WTC11 (cell line): Measurements from ENCODE around the gene CHST13. TPM values are rescaled to one million over a fixed set of nuclear protein-coding genes. Genes with fewer than 3 reads are reported as not detected.

Experiments used
- ATAC-seq: fragments of 200-7000 bp; cut with Tn5 transposase; 2 replicates; pipeline ENCODE4 v1.10.0; 2021; ENCODE audit warnings: mild to moderate bottlenecking, moderate library complexity
- Bru-seq: library from RNA; stranded (reverse); fragments of 400-500 nt; gene quantifications from one replicate; lab custom pipeline; 2021; lab: Mats Ljungman, UMichigan
- CTCF ChIA-PET: fragments of 300-600 bp; sonication (Branson Sonifier 250); formaldehyde crosslinking; loops from one replicate; lab custom pipeline; 2021; ENCODE audit warnings: antibody characterized with exemption; lab: Charles Lee
- POLR2A ChIA-PET: fragments of 350-600 bp; sonication (Branson Sonifier 250); formaldehyde crosslinking; loops from one replicate; lab custom pipeline; 2021; ENCODE audit warnings: antibody characterized with exemption; lab: Charles Lee
- DNase-seq: peaks from one replicate; pipeline ENCODE4 v3.0.0; 2021; ENCODE audit warnings: low spot score
- H3K27ac Mint-ChIP-seq: 2 replicates; pipeline ENCODE4 v1.8.0; 2021; ENCODE audit warnings: mixed read lengths
- H3K27me3 Mint-ChIP-seq: 2 replicates; pipeline ENCODE4 v1.8.0; 2021; ENCODE audit warnings: low read depth, mild to moderate bottlenecking, moderate library complexity, mixed read lengths
- H3K36me3 Mint-ChIP-seq: 2 replicates; pipeline ENCODE4 v1.8.0; 2021; ENCODE audit warnings: mixed read lengths
- H3K4me1 Mint-ChIP-seq: 2 replicates; pipeline ENCODE4 v1.8.0; 2022; ENCODE audit warnings: mixed read lengths
- H3K4me3 Mint-ChIP-seq: 2 replicates; pipeline ENCODE4 v1.8.0; 2021; ENCODE audit warnings: mild to moderate bottlenecking, moderate library complexity, mixed read lengths
- H3K9me3 Mint-ChIP-seq: 2 replicates; pipeline ENCODE4 v1.8.0; 2021; ENCODE audit warnings: mixed read lengths
- CBFB ChIP-seq: sonication (generic); formaldehyde crosslinking; IDR thresholded peaks from 2 replicates; pipeline ENCODE4 v1.8.1; 2022; ENCODE audit warnings: mild to moderate bottlenecking, low read depth, missing genetic modification reagents
- EMX1 ChIP-seq: fragments of 250-450 bp; sonication (Bioruptor Pico); IDR thresholded peaks from 2 replicates; pipeline ENCODE4 v1.8.0; 2021; ENCODE audit warnings: mild to moderate bottlenecking
- FOXP1 ChIP-seq: sonication (generic); formaldehyde crosslinking; IDR thresholded peaks from 2 replicates; pipeline ENCODE4 v1.8.0; 2022; ENCODE audit warnings: missing genetic modification reagents, mild to moderate bottlenecking, moderate library complexity, borderline replicate concordance
- GRHL2 ChIP-seq: fragments of 250-450 bp; sonication (Bioruptor Pico); IDR thresholded peaks from 2 replicates; pipeline ENCODE4 v1.8.0; 2022; ENCODE audit warnings: mild to moderate bottlenecking, moderate library complexity; ENCODE audit not compliant: insufficient replicate concordance, severe bottlenecking
- GTF2I ChIP-seq: fragments of 250-450 bp; sonication (Bioruptor Pico); conservative IDR thresholded peaks from 2 replicates; pipeline ENCODE4 v1.4.0; 2021; ENCODE audit warnings: mild to moderate bottlenecking
- SMAD4 ChIP-seq: sonication (generic); formaldehyde crosslinking; IDR thresholded peaks from 2 replicates; pipeline ENCODE4 v1.8.0; 2022; ENCODE audit warnings: mild to moderate bottlenecking, missing genetic modification reagents
- SOX15 ChIP-seq: fragments of 250-450 bp; sonication (Bioruptor Pico); IDR thresholded peaks from 2 replicates; pipeline ENCODE4 v1.9.0; 2021; ENCODE audit warnings: mild to moderate bottlenecking
- STAT6 ChIP-seq: sonication (generic); formaldehyde crosslinking; conservative IDR thresholded peaks from 2 replicates; pipeline ENCODE4 v1.8.1; 2023; ENCODE audit warnings: mild to moderate bottlenecking, low read depth, missing genetic modification reagents, moderate library complexity
- TEAD1 ChIP-seq: sonication (generic); formaldehyde crosslinking; IDR thresholded peaks from 2 replicates; pipeline ENCODE4 v1.8.0; 2022; ENCODE audit warnings: mild to moderate bottlenecking, missing genetic modification reagents
- TEAD4 ChIP-seq: sonication (generic); formaldehyde crosslinking; IDR thresholded peaks from 2 replicates; pipeline ENCODE4 v1.8.0; 2022; ENCODE audit warnings: mild to moderate bottlenecking, missing genetic modification reagents
- ZBTB21 ChIP-seq: sonication (generic); formaldehyde crosslinking; IDR thresholded peaks from 2 replicates; pipeline ENCODE4 v1.8.1; 2023; ENCODE audit warnings: mild to moderate bottlenecking, missing genetic modification reagents, borderline replicate concordance
- ZNF532 ChIP-seq: fragments of 250-450 bp; sonication (Bioruptor Pico); IDR thresholded peaks from 2 replicates; pipeline ENCODE4 v1.9.0; 2021; ENCODE audit warnings: mild to moderate bottlenecking, borderline replicate concordance
- long read RNA-seq, 3 experiments: library from RNA in 1 of 3; library from capped mRNA in 1 of 3; library from polyadenylated mRNA in 1 of 3; unstranded in 2 of 3; stranded (forward) in 1 of 3; transcript quantifications; one replicate each; pipeline ENCODE4 v2.0.0, GENCODE V29; 2021
- total RNA-seq: library from RNA; stranded (reverse); gene quantifications from 3 replicates; pipeline ENCODE4 v1.2.3, GENCODE V29; 2021
- TF ChIP-seq, protein P1 (sequence below): fragments of 250-450 bp; sonication (Bioruptor Pico); IDR thresholded peaks from 2 replicates; pipeline ENCODE4 v2.1.2; 2022; ENCODE audit warnings: mild to moderate bottlenecking, moderate library complexity
- TF ChIP-seq, protein P2 (sequence below): sonication (generic); formaldehyde crosslinking; IDR thresholded peaks from 2 replicates; pipeline ENCODE4 v1.8.1; 2022; ENCODE audit warnings: missing genetic modification reagents, borderline replicate concordance
- TF ChIP-seq, protein P3 (sequence below): sonication (generic); formaldehyde crosslinking; IDR thresholded peaks from 2 replicates; pipeline ENCODE4 v1.8.0; 2022; ENCODE audit warnings: mild to moderate bottlenecking, missing genetic modification reagents
- TF ChIP-seq, protein P4 (sequence below): sonication (generic); formaldehyde crosslinking; IDR thresholded peaks from 2 replicates; pipeline ENCODE4 v1.8.1; 2022; ENCODE audit warnings: low read depth, mild to moderate bottlenecking, moderate library complexity, missing genetic modification reagents, borderline replicate concordance
- TF ChIP-seq, protein P5 (sequence below): fragments of 250-450 bp; sonication (Bioruptor Pico); IDR thresholded peaks from 2 replicates; pipeline ENCODE4 v1.8.0; 2021; ENCODE audit warnings: mild to moderate bottlenecking
- TF ChIP-seq, protein P6 (sequence below): sonication (generic); formaldehyde crosslinking; IDR thresholded peaks from 2 replicates; pipeline ENCODE4 v1.8.0; 2022; ENCODE audit warnings: mild to moderate bottlenecking, missing genetic modification reagents

CHST13 gene, protein sequence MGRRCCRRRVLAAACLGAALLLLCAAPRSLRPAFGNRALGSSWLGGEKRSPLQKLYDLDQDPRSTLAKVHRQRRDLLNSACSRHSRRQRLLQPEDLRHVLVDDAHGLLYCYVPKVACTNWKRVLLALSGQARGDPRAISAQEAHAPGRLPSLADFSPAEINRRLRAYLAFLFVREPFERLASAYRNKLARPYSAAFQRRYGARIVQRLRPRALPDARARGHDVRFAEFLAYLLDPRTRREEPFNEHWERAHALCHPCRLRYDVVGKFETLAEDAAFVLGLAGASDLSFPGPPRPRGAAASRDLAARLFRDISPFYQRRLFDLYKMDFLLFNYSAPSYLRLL
- total RNA-seq (4.1 to 6.8 TPM (median 6.4 TPM) in 3 replicates), Bru-seq, nascent RNA (percentile 41 among the genes with signal in this experiment)
- long read RNA-seq, experiment 1, transcript CHST13-201 (3 exons, 1,789 nt): major isoform, 14 of 18 reads
- long read RNA-seq, experiment 1, partial matches to known transcripts: 0 of 18 reads
- long read RNA-seq, experiment 1, other reads (novel, unspliced or antisense): 4 of 18 reads
- long read RNA-seq, experiment 2, partial matches to known transcripts: 1 of 9 reads
- long read RNA-seq, experiment 2, other reads (novel, unspliced or antisense): 4 of 9 reads
- long read RNA-seq, experiment 3: 0 reads

DNA sequence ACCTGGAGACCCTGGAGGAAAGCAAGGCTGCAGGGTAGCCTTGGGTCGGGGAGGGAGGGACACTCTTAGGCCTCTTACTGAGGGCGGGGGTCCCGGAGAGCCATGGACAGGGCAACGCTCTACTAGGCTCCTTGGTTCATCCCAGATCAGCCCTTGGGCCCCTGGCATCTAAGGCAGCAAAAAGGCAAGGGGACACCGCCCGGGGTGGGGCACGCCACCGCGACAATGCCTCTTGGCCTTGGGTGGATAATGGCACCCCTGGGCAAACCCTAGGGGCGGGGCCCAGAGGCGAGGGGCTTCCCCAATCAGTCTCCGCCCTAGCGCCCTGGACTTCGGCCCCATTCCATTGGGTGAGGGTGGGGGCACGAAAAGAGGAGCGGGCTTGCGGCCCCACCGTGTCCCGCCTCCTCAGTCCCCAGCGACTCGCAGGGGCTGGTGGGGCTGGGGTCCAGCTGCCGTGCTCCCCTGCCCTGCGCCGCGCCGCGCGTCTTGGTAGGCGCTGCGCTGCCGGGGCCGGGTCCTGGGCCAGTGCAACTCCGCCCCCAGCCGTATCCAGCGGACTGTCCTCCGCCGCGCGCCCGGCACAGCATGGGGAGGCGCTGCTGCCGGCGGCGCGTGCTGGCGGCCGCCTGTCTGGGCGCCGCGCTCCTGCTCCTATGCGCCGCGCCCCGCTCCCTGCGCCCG lies at the start of gene CHST13:
CHST13 (plus strand) TSS at position 411 of the 684 bp plus-strand sequence; CDS start at position 589, 178 bp downstream.
- H3K36me3 Mint-ChIP-seq: no peaks in the 10 kb centered on the region
- H3K9me3 Mint-ChIP-seq: no peaks in the 10 kb centered on the region
- POLR2A ChIA-PET: no interaction called here
- no peak within 1 kb of the TSS; the same call in 1 of the 2 replicates for H3K27ac Mint-ChIP-seq
- CTCF ChIA-PET: interaction anchor here (0.6 to 2.9 kb wide), 15 partner anchors 14 to 950 kb away, joined by 3 to 12 read pairs (median 4); partner anchors contain the start of gene PLXNA1
- peaks cover 11% of the 10 kb centered on the region for H3K4me1 Mint-ChIP-seq
- peak within 1 kb of the TSS; percentile 63 for H3K4me3 Mint-ChIP-seq
- DNase-seq (peak; percentile 77), ATAC-seq (peak; percentile 82)
- peaks cover 23% of the 10 kb centered on the region for H3K27me3 Mint-ChIP-seq
- TF ChIP-seq CBFB (no peak), ZNF532 (CRISPR knock-in tag) (no peak), FOXP1 (CRISPR knock-in tag) (no peak), SMAD4 (CRISPR knock-in tag) (no peak), STAT6 (CRISPR knock-in tag) (no peak), SOX15 (no peak), GRHL2 (CRISPR knock-in tag) (no peak), EMX1 (CRISPR knock-in tag) (no peak), ZBTB21 (CRISPR knock-in tag) (no peak), GTF2I (CRISPR knock-in tag) (no peak), TEAD1 (CRISPR knock-in tag) (no peak), TEAD4 (CRISPR knock-in tag) (no peak)
- TF ChIP-seq, protein P1, sequence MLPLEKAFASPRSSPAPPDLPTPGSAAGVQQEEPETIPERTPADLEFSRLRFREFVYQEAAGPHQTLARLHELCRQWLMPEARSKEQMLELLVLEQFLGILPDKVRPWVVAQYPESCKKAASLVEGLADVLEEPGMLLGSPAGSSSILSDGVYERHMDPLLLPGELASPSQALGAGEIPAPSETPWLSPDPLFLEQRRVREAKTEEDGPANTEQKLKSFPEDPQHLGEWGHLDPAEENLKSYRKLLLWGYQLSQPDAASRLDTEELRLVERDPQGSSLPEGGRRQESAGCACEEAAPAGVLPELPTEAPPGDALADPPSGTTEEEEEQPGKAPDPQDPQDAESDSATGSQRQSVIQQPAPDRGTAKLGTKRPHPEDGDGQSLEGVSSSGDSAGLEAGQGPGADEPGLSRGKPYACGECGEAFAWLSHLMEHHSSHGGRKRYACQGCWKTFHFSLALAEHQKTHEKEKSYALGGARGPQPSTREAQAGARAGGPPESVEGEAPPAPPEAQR (CRISPR knock-in tag): no peak
- TF ChIP-seq, protein P2, sequence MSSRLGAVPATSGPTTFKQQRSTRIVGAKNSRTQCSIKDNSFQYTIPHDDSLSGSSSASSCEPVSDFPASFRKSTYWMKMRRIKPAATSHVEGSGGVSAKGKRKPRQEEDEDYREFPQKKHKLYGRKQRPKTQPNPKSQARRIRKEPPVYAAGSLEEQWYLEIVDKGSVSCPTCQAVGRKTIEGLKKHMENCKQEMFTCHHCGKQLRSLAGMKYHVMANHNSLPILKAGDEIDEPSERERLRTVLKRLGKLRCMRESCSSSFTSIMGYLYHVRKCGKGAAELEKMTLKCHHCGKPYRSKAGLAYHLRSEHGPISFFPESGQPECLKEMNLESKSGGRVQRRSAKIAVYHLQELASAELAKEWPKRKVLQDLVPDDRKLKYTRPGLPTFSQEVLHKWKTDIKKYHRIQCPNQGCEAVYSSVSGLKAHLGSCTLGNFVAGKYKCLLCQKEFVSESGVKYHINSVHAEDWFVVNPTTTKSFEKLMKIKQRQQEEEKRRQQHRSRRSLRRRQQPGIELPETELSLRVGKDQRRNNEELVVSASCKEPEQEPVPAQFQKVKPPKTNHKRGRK: no peak
- TF ChIP-seq, protein P3, sequence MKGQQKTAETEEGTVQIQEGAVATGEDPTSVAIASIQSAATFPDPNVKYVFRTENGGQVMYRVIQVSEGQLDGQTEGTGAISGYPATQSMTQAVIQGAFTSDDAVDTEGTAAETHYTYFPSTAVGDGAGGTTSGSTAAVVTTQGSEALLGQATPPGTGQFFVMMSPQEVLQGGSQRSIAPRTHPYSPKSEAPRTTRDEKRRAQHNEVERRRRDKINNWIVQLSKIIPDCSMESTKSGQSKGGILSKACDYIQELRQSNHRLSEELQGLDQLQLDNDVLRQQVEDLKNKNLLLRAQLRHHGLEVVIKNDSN: no peak
- TF ChIP-seq, protein P4, sequence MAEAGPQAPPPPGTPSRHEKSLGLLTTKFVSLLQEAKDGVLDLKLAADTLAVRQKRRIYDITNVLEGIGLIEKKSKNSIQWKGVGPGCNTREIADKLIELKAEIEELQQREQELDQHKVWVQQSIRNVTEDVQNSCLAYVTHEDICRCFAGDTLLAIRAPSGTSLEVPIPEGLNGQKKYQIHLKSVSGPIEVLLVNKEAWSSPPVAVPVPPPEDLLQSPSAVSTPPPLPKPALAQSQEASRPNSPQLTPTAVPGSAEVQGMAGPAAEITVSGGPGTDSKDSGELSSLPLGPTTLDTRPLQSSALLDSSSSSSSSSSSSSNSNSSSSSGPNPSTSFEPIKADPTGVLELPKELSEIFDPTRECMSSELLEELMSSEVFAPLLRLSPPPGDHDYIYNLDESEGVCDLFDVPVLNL (CRISPR knock-in tag): no peak
- TF ChIP-seq, protein P5, sequence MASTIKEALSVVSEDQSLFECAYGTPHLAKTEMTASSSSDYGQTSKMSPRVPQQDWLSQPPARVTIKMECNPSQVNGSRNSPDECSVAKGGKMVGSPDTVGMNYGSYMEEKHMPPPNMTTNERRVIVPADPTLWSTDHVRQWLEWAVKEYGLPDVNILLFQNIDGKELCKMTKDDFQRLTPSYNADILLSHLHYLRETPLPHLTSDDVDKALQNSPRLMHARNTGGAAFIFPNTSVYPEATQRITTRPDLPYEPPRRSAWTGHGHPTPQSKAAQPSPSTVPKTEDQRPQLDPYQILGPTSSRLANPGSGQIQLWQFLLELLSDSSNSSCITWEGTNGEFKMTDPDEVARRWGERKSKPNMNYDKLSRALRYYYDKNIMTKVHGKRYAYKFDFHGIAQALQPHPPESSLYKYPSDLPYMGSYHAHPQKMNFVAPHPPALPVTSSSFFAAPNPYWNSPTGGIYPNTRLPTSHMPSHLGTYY: no peak
- TF ChIP-seq, protein P6, sequence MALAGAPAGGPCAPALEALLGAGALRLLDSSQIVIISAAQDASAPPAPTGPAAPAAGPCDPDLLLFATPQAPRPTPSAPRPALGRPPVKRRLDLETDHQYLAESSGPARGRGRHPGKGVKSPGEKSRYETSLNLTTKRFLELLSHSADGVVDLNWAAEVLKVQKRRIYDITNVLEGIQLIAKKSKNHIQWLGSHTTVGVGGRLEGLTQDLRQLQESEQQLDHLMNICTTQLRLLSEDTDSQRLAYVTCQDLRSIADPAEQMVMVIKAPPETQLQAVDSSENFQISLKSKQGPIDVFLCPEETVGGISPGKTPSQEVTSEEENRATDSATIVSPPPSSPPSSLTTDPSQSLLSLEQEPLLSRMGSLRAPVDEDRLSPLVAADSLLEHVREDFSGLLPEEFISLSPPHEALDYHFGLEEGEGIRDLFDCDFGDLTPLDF: no peak
